ENCODE measurements around the gene MEI1.

The MEI1 gene

GRCh38 chr22:41826021-41826420 is 126.7 kb downstream of the MEI1 start:
- no peak for TF ChIP-seq CTCF (IDR thresholded peaks at IDR 0.05; ENCODE audit: low read depth, low read length)
- no peak for DNase-seq (ENCODE audit: low read depth, low spot score)
- no peak overlapping the region for H3K4me3 ChIP-seq (ENCODE audit: low read depth, low read length)
- in situ Hi-C loops (cut with HindIII; ENCODE audit: low sequenced_read_pairs) = no loop called here

GRCh38 chr22:41826430-41827383 is 127.4 kb downstream of the MEI1 start:
- H3K4me3 ChIP-seq (ENCODE audit: low read depth, low read length) = no peak overlapping the region
- DNase-seq (ENCODE audit: low read depth, low spot score) = no peak
- in situ Hi-C loops (cut with HindIII; ENCODE audit: low sequenced_read_pairs) = no loop called here
- no peak for TF ChIP-seq CTCF (IDR thresholded peaks at IDR 0.05; ENCODE audit: low read depth, low read length)

- no peak for TF ChIP-seq CTCF (IDR thresholded peaks at IDR 0.05; ENCODE audit: low read depth, low read length)
- in situ Hi-C loops (cut with HindIII; ENCODE audit: low sequenced_read_pairs) = no loop called here
- H3K4me3 ChIP-seq (ENCODE audit: low read depth, low read length) = no peak overlapping the region
- no peak for DNase-seq (ENCODE audit: low read depth, low spot score)
These were observed 128.4 kb downstream of the MEI1 start for GRCh38 chr22:41827671-41828070.

- H3K4me3 ChIP-seq (ENCODE audit: low read depth, low read length) = no peak overlapping the region
- no peak for TF ChIP-seq CTCF (IDR thresholded peaks at IDR 0.05; ENCODE audit: low read depth, low read length)
- DNase-seq (ENCODE audit: low read depth, low spot score) = no peak
- in situ Hi-C loops (cut with HindIII; ENCODE audit: low sequenced_read_pairs) = no loop called here
These were observed 129.2 kb downstream of the MEI1 start for GRCh38 chr22:41828516-41828915.

- in situ Hi-C loops (cut with HindIII; ENCODE audit: low sequenced_read_pairs) = no loop called here
- no peak overlapping the region for H3K4me3 ChIP-seq (ENCODE audit: low read depth, low read length)
- no peak for TF ChIP-seq CTCF (IDR thresholded peaks at IDR 0.05; ENCODE audit: low read depth, low read length)
- no peak for DNase-seq (ENCODE audit: low read depth, low spot score)
These were observed 130.9 kb downstream of the MEI1 start for GRCh38 chr22:41830174-41830573.

- H3K4me3 ChIP-seq (ENCODE audit: low read depth, low read length) = no peak overlapping the region
- TF ChIP-seq CTCF (IDR thresholded peaks at IDR 0.05; ENCODE audit: low read depth, low read length) = no peak
- no peak for DNase-seq (ENCODE audit: low read depth, low spot score)
- in situ Hi-C loops (cut with HindIII; ENCODE audit: low sequenced_read_pairs) = no loop called here
These were observed 132.1 kb downstream of the MEI1 start for GRCh38 chr22:41831383-41831782.
